ENCODE data around the gene FAM20C. TPM values are rescaled to one million over a fixed set of nuclear protein-coding genes. Genes with fewer than 3 reads are reported as not detected.
A peak's percentile ranks its signal among the peaks of the same experiment; 100 is the strongest.
"Not testable (repeated sequence)": the region's sequence is repeated elsewhere in the genome, so short reads cannot be mapped to it uniquely, and the experiment has no call there.

FAM20C gene
- polyA plus RNA-seq, 3 donors, result 66.1 to 85.7 (median 66.3) TPM

DNA sequence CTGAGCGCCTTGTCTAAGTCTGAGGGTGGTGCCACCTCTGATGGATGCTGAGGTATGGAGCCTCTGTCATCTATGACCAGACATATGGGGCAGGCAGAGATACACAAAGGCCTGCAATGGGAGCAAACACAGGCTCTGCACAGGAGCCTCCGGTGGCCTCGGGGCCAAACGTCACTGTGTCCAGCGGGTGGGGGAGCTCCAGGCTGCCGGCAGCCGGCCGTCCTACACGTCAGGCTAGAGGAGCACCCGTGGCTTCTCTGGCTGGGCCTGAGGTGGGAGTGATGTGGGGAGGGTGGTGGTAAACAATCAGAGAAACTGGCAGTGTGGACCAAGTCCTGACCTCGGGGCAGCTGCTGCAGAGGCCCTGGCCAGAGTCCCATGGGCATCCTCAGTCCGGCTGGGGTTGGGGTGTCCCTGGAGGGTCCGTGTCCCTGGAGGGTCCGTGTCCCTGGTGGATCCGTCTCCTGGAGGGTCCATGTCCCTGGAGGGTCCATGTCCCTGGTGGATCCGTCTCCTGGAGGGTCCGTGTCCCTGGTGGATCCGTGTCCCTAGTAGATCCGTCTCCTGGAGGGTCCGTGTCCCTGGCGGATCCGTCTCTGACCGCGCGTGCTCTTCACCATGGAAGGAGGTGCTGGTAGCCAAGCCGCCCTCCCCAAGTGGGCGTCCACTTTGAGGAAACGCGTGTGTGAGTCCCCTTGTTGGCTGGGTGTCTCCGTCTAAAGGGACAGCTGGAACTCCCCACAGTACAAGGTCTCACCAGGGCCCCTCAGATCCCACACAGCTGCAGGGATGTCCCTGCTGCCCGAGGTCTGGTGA is 24.2 kb upstream of the FAM20C start:
- no peak for DNase-seq (ENCODE audit: extremely low read depth in 1 of 11, low read depth in 9 of 11, low spot score in 4 of 11)

DNA sequence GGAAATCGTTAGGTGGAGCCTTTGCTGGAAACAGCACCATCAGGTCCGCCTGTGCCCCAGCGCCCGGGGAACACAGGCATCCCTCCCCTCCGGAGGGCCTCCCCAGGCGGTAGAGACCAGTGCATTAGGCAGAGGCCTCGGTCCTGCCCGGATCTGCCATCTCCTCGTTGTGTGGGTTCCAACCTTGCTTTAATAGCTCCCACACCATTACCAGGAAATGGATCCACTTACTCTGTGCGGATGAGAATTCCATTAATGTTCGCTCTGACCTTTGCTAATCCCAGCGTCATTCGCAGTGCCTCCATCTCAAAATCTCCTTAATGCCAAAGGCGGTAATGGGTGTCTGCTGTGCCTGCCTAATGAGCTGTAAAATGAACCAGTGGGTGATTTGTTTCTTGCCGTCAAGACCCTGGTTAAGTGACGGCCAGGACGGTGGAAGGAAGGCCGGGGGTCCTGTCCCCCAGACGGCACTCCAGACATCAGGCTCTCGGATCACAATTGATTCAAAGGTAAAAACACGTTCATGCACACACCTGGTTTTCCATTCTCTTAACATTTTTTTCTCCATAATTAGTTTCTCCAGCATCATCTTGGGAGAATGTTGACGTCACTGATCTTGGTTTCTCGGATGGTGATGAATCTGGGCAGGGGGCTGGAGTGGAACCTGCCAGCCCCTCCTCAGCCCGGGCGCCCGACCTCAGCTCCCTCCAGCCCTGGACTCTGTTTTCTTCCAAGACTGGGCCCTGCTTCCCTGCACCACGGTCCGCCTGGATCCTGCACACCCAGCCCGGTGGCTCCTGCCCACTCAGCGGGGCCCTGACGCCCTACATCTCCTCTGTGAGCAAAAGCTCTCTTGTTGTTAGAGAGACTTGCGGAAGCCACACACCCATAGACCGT is 22.8 kb upstream of the FAM20C start:
- DNase-seq (ENCODE audit: extremely low read depth in 1 of 11, low read depth in 9 of 11, low spot score in 4 of 11), result peak in 1 of 11 donors; percentile 42

DNA sequence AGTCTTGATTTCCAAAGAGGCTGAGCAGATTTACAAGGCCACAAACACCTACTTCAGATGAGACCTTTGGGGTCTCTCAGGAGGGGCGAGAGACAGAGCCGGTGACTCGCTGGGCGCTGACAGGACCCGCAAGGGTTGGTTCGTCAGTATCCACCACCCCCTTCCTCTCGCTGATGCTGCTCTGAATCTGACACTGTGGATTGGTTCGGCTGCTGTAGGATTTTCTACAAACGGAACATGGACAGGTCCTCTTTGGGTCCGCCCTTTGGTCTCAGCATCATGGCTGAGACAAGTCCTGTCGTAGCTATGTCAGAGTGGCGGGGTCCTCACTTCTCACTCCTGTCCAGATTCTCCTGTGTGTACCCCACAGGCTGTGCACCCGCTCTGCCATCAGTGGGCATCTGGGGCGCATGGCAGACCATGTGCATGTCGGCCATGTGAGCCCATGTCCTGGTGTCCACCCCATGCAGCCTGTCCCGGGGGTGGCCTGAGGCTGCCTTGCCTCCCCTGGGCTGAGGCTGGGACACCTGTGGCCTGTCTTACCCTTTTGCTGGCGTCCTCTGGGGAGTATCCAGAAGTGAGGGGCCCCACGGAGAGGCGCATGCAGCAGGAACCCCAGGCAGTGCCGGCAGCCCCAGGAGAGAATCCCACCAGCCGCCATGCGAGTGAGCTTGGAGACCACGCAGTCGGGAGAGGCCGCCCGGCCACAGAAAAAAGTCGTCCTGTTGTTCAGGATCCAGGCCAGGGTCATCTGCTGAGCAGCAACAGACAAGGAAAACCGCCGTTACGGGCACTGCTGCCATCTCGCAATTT is 21.6 kb upstream of the FAM20C start:
- DNase-seq (ENCODE audit: extremely low read depth in 1 of 11, low read depth in 9 of 11, low spot score in 4 of 11), result no peak

DNA sequence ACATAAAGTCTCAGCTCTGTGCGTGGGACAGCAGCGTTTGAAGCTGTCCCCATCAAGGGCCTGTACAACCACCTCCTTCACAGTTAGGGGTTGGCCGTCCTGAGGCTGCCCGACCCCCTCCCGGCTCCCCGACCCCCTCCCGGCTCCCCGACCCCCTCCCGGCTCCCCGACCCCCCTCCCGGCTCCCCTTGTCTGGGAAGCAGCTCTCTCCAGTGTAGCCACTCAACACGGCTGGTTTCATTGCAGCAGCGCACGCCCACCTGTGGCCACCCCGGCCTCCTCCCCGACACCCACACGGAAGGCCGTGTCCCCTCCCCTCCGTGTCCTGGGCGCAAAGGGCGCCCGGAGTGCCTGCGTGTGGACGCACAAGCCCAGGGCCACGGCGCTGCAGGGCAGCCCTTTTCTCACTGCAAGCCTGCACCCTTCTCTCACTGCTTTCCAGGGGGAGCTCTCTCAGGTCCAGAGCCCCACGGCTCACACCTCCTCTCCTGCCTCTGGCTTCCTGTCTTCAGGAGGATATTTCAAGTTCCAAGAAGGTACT is 20.9 kb upstream of the FAM20C start:
- no peak for DNase-seq (ENCODE audit: extremely low read depth in 1 of 11, low read depth in 9 of 11, low spot score in 4 of 11)

DNA sequence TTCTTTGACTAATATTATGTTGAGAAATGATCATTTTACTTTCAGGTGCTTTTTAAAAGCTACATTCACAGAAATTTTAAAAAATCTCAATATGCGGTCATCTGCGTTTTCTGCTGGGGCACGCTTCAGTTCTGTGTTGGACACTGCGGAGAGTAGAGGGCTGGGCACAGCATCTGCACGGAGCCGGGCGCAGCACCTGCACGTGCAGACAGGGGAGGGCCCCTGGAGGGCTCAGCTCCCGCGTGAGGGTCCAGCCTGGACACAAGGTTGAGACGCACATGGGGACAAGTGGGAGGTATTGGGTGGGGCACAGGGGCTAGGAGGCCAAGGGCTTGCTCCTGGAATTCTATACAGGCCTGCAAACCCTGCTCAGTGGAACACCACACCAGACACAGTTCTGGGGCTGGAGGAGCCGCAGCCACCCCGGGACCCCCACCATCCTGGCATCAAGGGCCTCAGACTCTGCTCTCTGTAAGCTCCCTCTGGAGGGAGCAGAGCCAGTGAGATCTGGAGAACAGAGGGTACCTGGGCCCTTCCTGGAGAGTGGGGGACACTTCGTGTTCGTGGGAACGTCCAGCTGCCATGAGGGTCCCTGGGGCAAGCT is 20.4 kb upstream of the FAM20C start:
- DNase-seq (ENCODE audit: extremely low read depth in 1 of 11, low read depth in 9 of 11, low spot score in 4 of 11), result no peak

DNA sequence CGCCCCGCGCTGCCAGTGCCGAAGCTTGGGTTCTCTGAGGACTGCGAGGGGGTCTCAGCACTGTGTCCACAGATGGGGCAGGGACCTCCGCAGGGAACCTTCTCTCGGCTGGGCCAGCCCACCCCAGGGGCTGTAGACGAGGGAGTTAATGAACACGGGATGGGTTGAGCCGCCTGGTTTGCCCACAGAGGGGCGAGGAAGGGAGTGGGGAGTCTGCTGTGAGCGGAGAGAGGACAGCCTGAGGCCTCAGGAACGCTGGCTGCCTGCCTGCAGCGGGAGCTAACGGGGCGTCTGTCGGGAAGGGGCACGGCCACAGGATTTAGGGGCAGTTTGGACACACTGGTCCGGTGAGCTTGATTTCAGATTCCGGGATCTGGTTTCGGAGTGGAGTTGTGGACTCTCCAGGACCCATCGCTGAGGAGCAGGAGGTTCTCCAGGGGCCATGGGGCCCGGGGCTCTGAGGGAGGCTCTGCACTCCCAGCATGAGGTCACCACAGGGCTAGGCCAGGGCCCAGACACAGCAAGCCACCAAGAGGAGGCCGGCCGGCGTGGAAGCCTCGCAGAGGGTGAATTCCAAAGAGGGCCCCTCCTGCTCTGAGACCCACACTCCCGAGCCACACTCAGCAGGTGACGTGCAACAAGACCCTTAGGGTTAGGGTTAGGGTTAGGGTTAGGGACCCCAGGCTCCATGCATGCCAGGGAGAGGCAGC is 19.0 kb upstream of the FAM20C start:
- no peak for DNase-seq (ENCODE audit: extremely low read depth in 1 of 11, low read depth in 9 of 11, low spot score in 4 of 11)

DNA sequence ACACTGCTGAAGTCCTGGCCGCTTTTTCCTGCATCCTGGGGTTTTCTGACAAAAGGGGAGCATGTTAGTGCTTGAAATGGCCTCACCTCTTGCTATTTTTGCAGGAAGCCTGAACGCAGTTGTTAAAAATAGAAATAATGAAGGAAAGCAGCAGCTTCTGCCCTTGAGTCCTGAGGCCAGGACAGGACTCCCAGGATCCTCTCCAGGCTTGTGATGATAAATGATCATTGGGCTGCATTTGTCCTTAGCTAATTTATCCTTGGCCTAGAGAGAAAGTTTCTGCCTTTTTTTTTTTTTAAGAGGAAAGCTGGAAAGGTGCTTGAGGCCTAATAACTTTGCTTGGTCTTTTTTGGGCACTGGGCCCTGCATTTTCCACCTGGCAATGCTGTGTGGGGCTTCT is 17.7 kb upstream of the FAM20C start:
- no peak for DNase-seq (ENCODE audit: extremely low read depth in 1 of 11, low read depth in 9 of 11, low spot score in 4 of 11)

DNA sequence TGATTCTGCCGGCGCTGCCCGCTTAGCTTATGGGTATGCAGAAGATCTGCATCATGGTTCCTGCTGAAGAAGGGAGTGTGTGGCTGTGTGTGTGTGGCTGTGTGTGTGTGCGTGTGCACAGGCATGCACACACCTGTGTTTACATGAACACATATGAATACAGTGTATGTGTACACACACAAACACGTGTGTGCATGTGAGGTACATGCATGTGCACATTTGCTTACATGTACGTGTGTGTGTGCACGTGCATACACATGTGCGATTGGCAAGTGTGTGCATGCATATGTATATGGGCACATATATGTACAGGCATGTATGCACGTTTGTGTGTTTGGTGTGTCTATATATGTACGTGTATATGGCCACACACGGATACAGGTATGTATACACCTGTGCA is 16.4 kb upstream of the FAM20C start:
- DNase-seq (ENCODE audit: extremely low read depth in 1 of 11, low read depth in 9 of 11, low spot score in 4 of 11), result no peak

DNA sequence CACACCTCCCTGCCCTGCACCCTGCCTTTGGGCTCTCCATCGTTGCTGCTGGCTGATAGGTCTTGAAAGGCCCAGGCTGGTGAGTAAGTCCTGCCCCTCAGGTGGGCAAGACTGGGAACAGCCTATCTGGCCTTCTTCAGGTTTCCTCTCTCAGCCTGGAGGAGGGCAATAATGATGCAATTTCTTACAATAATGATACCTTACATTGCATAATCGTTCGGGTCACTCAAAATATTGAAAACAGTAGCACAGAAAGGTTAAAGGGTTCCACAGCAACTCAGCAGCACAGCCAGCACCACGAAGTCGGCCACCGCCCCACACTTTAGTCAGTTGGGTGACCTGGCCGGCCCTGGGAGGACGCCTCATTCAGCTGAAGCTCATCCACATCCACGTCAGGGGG is 16.0 kb upstream of the FAM20C start:
- DNase-seq (ENCODE audit: extremely low read depth in 1 of 11, low read depth in 9 of 11, low spot score in 4 of 11), result no peak

DNA sequence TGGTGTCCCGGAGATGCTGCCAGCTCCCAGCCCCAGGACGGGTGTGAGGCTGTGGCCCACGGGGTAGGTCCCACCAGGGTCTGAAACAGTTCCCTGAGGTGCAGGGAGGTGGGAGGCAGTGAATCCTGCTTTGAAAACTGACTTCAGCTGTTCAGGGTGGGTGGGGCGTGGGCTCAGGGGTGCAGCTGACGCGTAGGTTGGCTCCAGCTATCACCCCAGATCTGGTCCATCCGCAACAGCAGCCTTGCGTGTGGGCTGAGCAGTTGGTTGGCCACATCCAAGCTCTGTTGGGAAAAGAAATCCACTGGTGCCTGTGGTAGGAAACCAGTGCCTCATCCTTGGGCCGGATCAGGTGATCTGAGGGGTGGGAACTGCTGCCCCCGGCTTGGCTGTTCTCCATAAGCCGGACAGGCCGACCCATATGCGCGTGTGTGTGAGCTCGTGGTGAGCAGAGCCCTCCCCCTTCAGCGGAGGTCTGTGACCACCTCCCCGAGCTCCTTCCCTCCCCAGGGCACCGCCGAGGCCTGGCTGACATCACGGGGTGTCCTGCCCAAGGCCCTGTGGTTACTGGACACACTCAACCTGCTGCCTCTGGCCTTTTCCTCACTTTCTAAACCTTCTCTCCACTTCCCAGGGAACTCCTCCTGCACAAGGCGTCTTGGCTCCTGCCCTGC is 15.4 kb upstream of the FAM20C start:
- no peak for DNase-seq (ENCODE audit: extremely low read depth in 1 of 11, low read depth in 9 of 11, low spot score in 4 of 11)

DNA sequence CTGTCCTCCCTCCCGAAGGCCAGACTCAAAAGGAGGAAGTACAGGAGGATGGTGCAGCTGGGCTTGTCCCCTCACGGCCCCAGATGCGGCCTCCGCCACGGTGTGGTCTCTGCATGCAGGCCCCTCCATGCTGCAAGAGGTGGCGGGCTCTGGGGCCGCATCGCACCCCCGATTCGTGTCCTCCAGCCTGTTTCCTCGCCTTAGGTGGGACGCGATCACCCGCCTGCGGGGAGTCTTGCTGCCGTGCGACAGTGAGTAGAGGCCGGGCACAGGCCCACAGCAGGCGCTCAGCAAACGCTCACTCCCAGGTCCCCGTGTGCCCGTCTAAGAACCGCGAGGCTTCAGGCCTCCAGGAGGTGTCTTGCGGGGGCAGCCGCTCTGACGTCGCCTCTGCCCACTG is 13.9 kb upstream of the FAM20C start:
- no peak for DNase-seq (ENCODE audit: extremely low read depth in 1 of 11, low read depth in 9 of 11, low spot score in 4 of 11)

DNA sequence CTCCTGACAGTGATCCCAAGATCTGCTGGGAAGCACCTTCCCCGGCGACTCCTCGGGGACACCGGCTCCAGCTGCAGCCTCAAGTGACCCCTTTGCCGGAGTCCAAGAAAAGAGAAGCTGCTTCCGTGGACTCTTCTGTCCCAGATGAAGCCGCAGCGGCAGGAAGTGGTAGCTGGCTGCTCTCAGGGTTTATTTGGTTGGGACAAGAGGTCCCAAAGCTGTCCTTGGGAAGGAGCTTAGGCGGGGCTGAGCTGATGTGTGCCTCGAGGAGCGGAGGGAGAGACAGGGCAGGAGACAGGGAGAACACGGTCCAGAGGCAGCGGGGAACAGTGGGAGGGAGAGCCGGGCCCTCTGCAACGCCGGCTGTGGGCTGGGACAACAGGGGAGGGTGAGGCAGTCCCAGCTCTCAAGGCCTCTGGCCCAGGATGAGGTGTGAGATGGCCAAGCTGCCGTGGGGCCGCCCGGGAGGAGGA is 13.1 kb upstream of the FAM20C start:
- no peak for DNase-seq (ENCODE audit: extremely low read depth in 1 of 11, low read depth in 9 of 11, low spot score in 4 of 11)

DNA sequence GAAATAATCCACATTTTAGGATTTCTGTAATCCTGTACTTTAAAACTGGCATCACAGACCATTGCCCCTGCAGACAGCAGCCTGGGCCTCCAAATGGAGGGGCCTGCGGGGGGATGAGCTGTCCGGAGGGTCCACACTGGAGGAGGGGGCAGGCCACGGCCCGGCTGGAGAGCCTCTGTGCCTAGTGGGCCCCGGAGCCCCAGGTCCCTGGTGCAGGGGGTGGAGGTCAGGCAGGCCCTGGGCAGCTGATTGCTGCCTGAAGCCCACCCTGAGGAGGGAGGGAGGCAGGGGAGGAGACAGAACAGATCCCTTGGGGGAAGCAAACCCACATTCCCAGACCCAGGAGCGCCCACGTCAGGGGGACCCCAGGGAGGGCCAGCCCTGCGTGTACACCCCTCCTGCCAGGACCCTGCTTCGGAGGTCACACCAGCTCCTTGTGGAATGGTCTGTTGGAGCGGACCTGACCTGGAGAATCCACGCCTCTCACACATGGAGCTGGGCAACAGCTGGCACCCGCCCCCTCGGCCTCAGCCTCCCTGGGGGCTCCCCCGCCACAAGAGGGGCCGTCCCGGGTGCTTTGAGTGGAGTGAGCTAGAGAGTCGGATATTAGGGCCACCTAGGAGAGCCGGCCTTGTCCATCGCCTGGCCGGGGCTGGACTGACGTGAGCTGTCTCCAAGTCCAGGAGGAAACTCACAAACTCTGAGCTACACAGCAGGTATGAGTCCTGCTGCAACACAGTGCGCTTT is 12.2 kb upstream of the FAM20C start:
- no peak for DNase-seq (ENCODE audit: extremely low read depth in 1 of 11, low read depth in 9 of 11, low spot score in 4 of 11)

DNA sequence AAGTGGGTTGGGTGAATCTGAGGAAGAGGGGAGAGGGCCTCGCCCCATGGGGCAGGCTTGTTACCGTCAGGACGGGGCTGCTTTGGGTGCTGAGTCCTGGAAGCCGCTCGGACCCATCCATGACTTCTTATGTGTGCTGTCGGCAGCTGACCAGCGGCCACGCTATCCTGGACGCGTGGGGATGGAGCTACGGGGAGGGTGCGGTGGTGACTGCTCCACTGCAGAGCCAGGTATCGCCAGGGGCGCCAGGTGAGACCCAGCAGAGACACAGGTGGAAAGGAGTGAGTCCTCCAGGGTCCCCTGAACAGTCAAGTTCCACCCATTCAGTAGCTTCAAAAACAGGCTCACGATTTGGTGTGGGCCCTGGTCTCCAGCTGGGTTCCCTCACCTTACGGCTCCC is 10.6 kb upstream of the FAM20C start:
- DNase-seq (ENCODE audit: extremely low read depth in 1 of 11, low read depth in 9 of 11, low spot score in 4 of 11), result no peak

DNA sequence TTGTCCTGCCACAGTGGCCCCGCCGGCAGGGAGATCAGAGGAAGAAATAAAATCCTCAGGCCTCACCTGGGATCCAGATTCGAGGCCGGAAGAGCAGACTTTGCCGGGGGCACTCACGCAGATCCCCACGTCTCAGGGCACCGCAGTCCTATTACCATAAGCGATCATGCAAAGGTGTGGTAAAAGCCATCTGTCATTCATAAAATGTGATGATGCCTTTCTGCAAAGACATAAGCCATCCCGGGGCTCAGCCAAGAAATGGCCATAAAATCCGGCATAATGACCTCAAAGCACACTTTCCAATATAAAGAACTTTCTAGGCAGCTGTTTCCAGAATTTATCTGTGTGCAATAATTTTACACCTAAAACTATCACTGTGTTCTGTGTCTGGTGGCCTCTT is 9.9 kb upstream of the FAM20C start:
- not testable (repeated sequence) for DNase-seq (ENCODE audit: extremely low read depth in 1 of 11, low read depth in 9 of 11, low spot score in 4 of 11)

DNA sequence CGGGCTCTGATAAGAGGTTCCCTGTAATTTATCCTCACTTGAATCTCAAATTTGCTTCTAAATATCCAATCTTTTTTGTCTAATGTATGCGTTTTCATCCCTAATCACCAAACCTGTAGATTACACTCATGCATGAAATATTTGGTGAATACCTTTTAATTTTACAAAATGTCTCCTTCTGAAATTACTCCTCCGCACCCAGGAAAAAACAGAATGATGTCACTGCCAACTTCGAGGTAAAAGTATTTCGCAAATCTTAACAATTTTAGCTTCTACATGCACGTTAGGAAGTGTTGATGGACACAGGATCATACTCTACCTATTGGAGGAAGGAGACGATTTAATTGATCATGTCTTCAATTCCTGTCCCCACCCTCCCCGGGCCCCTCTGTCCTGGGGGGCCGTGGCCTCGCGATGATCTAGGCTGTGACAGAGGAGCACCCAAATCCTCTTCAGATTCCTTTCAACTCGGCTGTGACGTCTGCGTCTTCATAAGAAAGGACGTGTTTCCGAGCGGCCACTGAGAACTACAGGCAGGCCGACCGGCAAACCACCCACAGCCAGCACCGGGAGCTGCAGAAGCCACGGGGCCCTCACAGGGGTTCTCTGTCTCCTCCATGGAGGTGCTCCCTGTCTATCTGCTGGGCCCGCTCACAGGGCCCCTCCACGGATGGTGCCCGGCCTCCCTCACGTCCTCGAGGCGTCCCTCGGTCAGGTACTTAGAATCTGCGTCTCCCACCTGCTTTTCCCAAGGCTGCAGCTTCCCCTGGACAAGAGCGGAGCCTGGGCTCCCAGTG is 8.7 kb upstream of the FAM20C start:
- DNase-seq (ENCODE audit: extremely low read depth in 1 of 11, low read depth in 9 of 11, low spot score in 4 of 11), result no peak
